Endothelial cell (in vitro differentiated cells): Measurements from ENCODE around the gene PLCB1. TPM values are rescaled to one million over a fixed set of nuclear protein-coding genes. Genes with fewer than 3 reads are reported as not detected.
A peak's percentile ranks its signal among the peaks of the same experiment; 100 is the strongest.

ENCODE experiments used
- DNase-seq: peaks from one replicate; pipeline ENCODE4 v3.0.0; 2021; ENCODE audit warnings: low spot score
- H3K27ac Mint-ChIP-seq: one replicate; pipeline ENCODE4 v1.8.0; 2021; ENCODE audit warnings: mixed read lengths, inconsistent platforms; ENCODE audit not compliant: unreplicated experiment
- H3K27me3 Mint-ChIP-seq: one replicate; pipeline ENCODE4 v1.8.0; 2021; ENCODE audit warnings: mild to moderate bottlenecking, moderate library complexity, mixed read lengths, inconsistent platforms; ENCODE audit not compliant: unreplicated experiment
- H3K36me3 Mint-ChIP-seq: one replicate; pipeline ENCODE4 v1.8.0; 2021; ENCODE audit warnings: mild to moderate bottlenecking, low read depth, mixed read lengths, inconsistent platforms; ENCODE audit not compliant: unreplicated experiment
- H3K4me1 Mint-ChIP-seq: one replicate; pipeline ENCODE4 v1.8.0; 2021; ENCODE audit warnings: mild to moderate bottlenecking, mixed read lengths, inconsistent platforms; ENCODE audit not compliant: unreplicated experiment
- H3K4me3 Mint-ChIP-seq: one replicate; pipeline ENCODE4 v1.8.0; 2021; ENCODE audit warnings: mild to moderate bottlenecking, mixed read lengths, inconsistent platforms; ENCODE audit not compliant: unreplicated experiment
- H3K9me3 Mint-ChIP-seq: one replicate; pipeline ENCODE4 v1.8.0; 2021; ENCODE audit warnings: mixed read lengths, inconsistent platforms; ENCODE audit not compliant: unreplicated experiment
- CTCF ChIP-seq: fragments of 200-600 bp; sonication (generic); IDR thresholded peaks from one replicate; pipeline ENCODE4 v1.5.0; 2021; ENCODE audit warnings: antibody characterized with exemption; ENCODE audit not compliant: unreplicated experiment
- total RNA-seq: library from RNA; stranded (reverse); fragmentation: NEBNext Ultra II Directional; extraction: Animal tissue kit (Norgen Biotek cat#: 25700); gene quantifications from one replicate; pipeline ENCODE4 v1.2.1, GENCODE V29; 2021; ENCODE audit not compliant: unreplicated experiment

The PLCB1 gene
- total RNA-seq, 1 donor from 2014 or later = 8.1 TPM

GRCh38 chr20:8161264-8162071, 29.4 kb downstream of the PLCB1 start:
- Mint-ChIP-seq H3K9me3 (peaks cover 9% of the 10 kb centered on the region), H3K27ac (peak overlapping the region; percentile 72), H3K4me3 (no peak overlapping the region), H3K4me1 (peaks cover 7% of the 10 kb centered on the region), H3K27me3 (peaks cover 2% of the 10 kb centered on the region), H3K36me3 (peaks cover 12% of the 10 kb centered on the region)
- DNase-seq = no peak
- no peak for TF ChIP-seq CTCF

GRCh38 chr20:8162610-8163009, 30.5 kb downstream of the PLCB1 start:
- Mint-ChIP-seq H3K27ac (no peak overlapping the region), H3K9me3 (peaks cover 9% of the 10 kb centered on the region), H3K4me1 (peaks cover 7% of the 10 kb centered on the region), H3K27me3 (peaks cover 2% of the 10 kb centered on the region), H3K36me3 (peaks cover 12% of the 10 kb centered on the region), H3K4me3 (no peak overlapping the region)
- no peak for DNase-seq
- TF ChIP-seq CTCF = no peak

GRCh38 chr20:8163543-8163942, 31.5 kb downstream of the PLCB1 start:
- Mint-ChIP-seq H3K4me1 (peaks cover 7% of the 10 kb centered on the region), H3K27ac (no peak overlapping the region), H3K9me3 (peaks cover 4% of the 10 kb centered on the region), H3K27me3 (peaks cover 2% of the 10 kb centered on the region), H3K36me3 (peaks cover 5% of the 10 kb centered on the region), H3K4me3 (no peak overlapping the region)
- DNase-seq = no peak
- no peak for TF ChIP-seq CTCF

- Mint-ChIP-seq H3K36me3 (no peaks in the 10 kb centered on the region), H3K27ac (no peak overlapping the region), H3K9me3 (no peaks in the 10 kb centered on the region), H3K4me1 (peaks cover 1% of the 10 kb centered on the region), H3K4me3 (no peak overlapping the region), H3K27me3 (no peaks in the 10 kb centered on the region)
- no peak for TF ChIP-seq CTCF
- DNase-seq = no peak
These were observed 34.7 kb downstream of the PLCB1 start for GRCh38 chr20:8166730-8167129.

GRCh38 chr20:8168785-8169288, 36.8 kb downstream of the PLCB1 start:
- no peaks in the 10 kb centered on the region for H3K9me3 Mint-ChIP-seq
- no peak for TF ChIP-seq CTCF

More at GRCh38 chr20:8168785-8169288, 36.8 kb downstream of the PLCB1 start:
- H3K27ac Mint-ChIP-seq = no peak overlapping the region
- no peak for DNase-seq
- H3K4me1 Mint-ChIP-seq = no peaks in the 10 kb centered on the region
- H3K4me3 Mint-ChIP-seq = no peak overlapping the region
- no peaks in the 10 kb centered on the region for H3K27me3 Mint-ChIP-seq
- H3K36me3 Mint-ChIP-seq = no peaks in the 10 kb centered on the region
